ENCODE measurements around the gene PLVAP.

Gene PLVAP

DNA sequence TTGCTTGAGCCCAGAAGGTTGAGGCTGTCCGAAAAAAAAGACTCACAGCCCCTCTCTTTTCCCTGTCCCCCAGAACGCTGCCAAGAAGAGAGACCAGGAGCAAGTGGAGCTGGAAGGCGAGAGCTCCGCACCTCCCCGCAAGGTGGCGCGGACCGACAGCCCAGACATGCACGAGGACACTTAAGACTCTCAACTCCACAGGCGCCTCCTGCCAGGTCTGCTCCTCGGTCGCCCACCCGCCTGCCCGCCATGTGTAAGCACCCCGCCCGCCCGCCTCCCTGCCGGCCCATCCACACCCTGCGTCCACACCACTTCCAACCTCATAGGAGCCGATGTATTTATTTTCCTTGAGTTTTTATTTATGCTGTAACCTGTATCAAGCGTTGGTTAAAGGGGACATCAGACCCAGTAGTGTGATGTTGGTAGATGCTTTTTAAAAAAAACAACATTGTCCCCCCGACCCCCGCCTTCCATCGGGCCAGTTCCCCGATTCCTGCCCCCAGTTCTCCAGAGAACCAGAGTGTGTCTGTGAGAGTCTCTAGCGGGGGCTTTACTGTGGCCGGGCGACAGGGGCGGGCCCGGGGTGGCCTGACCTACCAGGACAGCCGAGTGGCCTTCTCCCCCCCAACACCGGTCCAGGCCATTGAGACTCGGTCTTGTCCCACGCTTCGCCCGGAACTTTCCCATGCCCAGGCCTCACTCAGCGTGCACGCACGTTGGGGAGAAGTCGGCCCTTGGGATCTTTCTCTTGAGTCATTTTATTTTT, 57.5 kb downstream of the PLVAP start:
- DNase-seq: no peak

DNA sequence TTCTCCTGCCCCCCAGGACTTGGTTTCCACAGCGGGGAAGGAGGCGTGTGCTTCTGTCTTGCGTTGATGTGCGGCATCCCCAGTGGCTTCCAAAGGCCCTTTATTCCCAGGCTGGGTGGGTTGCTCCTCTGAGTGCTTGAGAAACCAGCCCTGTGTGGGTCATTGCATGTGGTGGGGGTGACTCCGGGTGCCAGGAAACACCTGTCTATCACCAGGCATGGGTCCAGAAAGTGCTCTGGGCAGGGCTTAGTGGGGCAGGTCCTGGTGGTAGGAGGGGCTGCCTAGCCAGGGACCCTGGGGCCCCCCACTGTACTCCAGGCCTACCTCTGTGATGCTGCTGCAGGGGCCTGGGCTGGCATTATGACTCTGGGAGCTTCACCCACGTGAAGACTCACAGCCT, 58.2 kb downstream of the PLVAP start:
- DNase-seq: no peak

DNA sequence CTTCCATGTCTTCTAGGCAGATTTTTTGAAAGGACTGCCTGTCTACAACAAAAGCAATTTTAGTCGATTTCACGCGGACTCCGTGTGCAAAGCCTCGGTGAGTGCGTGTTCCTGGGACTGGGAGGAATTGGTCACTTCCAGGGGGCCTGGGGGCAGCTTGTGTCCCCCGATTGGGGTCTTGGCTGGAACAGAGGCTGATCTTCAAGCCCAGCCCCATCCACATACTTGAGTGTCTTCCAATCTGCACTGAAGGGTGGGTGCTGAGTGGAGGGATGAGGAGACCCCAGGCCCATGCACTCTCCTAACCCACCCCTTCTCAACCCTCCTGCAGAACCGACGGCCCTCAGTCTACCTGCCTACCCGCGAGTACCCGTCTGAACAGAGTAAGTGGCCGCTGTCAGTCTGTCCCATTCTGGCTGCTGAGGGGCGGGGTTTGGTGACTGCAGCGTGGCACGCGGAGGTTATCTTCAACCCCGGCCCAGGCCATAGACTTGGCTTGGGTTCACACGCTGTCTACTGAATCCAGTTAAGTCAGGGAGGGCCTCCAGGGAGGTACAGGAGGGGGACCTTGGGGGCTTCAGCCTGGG, 63.0 kb downstream of the PLVAP start:
- DNase-seq: no peak

DNA sequence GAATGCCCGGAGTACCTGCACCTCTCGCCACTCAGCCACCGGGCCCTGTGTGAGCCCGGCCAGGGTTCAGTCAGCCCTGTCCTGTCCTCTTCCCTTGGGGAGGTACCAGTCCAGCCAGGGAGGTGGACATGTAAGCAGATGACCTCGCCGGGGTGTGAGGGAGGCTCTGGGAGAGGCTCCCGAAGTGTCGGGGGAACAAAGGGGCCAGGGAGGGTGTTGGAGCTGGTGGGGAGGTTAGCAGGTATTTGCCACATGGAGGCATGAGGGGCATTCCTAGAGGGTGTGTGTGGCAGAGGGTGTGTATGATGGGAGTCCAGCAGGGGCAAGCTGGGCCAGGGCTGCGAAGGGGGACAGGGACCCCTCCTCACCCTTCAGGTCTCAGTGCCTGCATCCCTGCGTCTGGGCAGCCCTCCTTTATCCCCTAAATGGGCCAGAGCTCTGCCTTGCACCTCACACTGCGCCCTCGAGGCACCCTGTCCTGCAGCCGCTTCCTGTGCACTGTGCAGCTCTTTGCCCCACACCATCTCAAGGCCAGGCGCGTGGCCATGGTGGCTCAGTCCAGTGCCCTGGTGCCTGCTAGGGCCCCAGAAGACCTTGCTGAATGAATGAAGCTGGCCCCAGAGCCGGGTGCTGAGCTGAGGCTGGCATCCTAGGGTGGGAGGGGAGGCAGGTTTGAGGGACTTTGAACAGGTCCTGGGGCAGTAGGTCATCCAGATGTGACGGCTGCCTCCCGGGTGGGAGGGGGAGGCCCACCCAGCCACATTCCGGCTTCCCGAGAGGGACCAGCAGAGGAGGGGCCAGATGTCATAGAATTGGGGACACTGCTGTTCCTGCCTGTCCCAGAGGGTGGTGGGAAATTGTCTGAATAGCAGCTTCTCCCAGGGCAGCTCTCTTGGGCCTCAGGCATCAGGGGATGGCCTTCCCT, 64.7 kb downstream of the PLVAP start:
- DNase-seq: no peak

DNA sequence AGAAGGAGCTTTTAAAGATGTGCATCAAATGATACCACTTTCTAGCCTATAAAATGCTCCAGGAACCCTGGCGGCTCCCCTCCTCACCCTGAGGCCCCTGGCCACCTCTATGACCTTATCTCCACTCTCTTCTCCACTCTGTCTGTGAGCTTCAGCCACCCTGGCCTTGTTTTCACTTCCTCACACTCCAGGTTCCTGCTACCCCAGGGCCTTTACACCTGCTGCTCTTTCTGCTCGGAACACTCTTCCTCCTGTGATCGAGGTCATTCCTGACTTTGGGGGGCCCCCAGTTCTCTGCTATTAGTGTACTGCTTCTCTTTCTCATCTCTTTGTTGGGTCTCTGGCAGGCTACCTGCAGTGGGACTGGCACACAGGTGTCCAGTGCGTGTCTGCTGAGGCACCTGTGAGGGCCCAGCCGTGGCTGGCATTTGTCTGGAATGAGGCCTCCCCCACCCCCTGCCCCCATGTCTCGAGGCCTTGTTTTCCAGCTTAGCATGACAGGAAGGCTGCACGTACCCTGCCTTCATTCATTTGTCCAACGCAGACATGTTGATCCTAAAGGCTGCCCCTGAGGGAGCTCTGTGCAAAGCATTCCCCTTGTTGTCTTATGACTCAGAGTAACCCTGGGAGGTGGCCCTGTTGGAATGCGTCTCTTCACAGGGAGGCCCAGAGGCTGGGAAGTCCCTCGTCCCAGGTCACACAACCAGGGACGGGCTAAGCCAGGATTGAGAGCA, 65.5 kb downstream of the PLVAP start:
- no peak for DNase-seq

DNA sequence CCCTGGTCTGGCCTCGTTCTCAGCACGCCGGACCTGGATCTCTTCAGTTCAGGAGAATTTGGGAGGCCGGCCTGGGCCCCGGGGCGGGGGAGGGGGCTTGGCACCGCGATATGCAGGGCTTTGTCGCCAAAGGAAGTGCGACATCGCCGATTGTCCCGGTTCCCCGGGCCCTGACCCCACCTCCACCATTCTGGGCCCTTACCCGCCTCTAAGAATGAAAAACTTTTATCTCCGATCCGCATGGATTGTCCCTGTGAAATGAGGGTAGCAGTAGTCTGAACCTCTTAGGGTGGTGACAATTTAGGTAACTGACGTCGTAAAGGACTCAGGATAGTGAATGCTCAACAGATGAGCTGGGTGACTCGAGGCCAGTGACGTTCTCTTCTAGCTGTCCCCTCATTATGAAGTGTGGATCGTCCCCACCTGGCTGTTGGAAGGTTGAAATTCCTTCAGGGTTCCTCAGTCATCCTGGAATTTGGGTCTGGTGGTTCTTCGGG, 67.1 kb downstream of the PLVAP start:
- no peak for DNase-seq

DNA sequence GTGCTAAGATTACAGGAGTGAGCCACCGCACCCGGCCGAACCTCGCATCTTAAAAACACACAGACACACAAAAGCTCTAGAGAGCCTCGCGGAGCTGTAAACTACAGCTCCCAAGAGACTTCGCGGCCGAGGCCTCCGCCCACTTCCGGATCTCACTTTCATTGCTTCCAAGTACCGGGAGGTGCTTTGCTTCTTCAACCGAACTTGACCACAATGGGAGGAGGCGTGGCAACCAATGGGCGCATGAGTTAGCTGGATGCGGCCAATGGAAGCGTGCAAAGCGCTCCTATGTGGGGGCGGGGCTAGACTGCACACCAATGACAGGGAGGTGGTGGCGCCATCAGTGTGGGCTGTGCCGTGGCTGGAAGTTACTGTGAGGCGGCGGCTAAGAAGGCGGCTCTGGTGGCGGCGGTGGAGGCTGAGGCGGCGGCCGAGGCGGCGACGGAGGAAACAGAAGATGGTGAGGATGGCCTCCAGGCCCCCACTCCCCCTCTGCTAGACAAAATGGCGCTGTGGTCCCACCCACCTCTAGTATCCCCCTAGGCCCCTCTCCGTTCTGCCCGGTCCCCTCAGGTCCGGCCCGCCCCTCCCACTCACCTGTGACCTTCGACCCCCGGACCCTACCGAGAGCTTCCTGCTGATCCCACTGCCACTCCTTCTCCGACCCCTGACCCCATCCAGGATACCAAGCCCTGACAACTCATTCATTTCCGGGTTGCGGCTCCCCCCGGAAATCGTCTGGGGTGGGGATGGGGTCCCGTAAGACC, 67.8 kb downstream of the PLVAP start, which contains the start of gene DDA1:
Gene DDA1 (plus strand): TSS at position 366 of the 767 bp plus-strand sequence. CDS start 92 bp downstream, at position 458.
- peak; percentile 96 to 97 for DNase-seq

DNA sequence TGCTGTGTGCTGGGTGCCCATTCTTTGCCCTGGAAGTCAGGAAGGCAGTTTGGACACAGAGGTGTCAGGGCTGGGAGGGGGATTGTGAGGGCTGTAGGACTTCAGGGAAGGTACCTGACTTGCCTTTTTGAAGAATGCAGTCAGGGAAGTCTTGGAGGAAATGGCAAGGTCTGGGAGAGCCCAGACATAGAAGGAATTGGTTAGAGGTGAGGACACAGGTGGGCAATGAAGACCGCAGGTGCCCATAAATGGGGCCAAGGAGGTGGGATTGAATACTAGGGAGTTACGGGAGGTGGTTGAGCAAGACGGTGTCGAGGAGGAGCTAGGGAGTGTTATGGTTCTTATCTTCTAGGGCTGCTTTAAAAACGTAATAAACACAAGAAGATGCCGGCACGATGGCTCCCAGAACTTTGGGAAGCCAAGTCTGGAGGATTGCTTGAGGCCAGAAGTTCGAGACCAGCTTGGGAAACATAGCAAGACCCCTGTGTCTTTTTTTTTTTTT, 69.2 kb downstream of the PLVAP start:
- no peak for DNase-seq

DNA sequence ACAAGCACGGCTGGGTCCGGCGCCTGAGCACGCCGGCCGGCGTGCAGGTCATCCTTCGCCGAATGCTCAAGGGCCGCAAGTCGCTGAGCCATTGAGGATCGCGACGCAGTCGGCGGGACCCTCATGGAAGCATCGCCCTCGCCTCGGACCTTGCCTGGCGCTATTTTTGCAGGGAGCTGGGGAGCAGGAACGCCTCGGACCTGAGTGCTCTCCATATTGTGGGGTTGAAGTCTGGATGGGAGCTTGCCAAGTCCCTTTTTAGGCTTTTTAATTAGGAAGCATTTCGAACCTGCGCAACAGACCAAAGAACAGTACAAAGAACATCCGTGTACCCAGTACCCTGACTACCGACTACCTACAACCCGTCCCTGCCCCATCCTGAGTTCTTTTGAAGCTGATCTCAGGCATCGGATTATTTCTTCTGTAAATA, 70.8 kb downstream of the PLVAP start:
- no peak for DNase-seq

DNA sequence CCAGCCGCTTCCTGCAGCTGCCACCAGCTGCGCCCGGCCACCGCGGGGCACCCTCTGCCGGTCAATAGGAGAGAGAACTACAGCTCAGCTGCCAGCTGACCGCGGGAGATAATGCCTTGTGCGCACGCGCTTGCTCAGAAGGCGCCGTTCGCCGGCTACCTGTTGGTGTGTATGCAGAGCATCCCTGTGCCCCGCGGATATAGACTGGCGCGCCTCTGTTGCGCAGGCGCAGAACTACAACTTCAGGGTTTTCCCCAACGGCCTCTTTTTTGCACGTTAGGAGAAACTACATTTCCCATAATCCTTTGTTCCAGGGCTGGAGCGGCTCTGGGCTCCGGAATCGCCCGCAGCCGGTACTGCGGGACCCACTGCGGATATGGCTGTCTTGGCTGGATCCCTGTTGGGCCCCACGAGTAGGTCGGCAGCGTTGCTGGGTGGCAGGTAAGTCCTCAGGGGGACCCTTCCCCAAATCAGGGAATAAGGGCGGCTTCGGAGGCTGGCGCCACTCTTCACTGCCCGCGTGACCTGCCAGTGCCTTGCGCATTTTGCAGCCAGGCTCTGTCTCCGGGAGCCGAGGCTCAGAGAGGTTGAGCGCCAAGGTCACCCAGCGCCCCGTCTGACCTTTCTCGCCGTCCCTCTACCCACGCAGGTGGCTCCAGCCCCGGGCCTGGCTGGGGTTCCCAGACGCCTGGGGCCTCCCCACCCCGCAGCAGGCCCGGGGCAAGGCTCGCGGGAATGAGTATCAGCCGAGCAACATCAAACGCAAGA, 71.4 kb downstream of the PLVAP start, which contains the start of gene MRPL34:
Gene MRPL34 (plus strand): TSS at position 356 of the 768 bp plus-strand sequence. CDS start 21 bp downstream, at position 377.
- peak; percentile 95 to 96 for DNase-seq

DNA sequence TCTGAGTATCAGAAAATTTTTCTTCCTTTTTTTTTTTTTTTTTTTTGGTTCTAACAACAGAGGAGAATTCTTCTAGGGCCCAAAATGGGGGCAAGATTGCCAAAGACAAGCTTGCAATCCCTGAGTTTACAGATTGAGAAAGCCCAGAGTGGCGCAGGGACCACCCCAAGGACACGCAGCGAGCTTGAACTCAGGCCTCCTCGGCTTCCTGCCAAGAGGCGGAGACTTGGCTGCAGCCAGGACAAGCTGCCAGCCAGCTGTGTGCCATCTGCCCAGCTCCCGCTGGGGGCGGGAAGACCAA, 72.0 kb downstream of the PLVAP start:
- DNase-seq: no peak

DNA sequence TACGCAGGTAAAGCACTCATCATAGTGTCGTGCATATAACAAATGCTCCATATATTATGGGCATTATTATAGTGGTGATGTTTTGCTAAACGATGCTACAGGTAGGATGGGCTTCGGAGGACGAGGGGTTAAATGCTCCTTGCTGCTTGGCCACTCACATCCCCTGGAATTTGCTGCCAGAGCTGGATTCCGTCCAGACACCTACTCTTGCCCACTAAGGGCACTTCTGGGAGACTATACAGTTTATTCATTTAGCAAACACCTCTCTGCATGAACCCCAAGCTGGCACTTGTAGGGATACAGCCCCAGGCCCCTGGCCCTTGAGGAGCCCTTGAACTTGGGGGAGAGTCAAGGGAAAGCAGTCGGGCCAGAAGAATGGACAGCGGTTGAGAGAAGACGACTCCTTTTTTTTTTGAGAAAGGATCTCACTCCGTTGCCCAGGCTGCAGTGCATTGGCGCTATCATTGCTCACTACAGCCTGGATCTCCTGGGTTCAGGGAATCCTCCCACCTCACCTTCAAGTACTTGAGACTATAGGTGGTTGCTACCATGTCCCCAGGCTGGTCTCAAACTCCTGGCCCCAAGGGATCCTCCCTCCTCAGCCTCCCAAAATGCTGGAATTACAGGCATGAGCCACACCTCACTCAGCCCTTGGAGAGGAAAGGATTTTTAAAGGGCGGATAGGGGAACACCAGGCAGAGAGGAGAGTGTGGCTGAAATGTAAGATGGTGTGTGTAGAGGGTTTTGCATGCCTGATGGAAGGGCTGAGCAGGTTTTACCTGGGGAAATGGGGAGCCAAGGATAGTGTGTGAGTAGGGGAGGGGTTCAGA, 72.5 kb downstream of the PLVAP start:
- DNase-seq: no peak

DNA sequence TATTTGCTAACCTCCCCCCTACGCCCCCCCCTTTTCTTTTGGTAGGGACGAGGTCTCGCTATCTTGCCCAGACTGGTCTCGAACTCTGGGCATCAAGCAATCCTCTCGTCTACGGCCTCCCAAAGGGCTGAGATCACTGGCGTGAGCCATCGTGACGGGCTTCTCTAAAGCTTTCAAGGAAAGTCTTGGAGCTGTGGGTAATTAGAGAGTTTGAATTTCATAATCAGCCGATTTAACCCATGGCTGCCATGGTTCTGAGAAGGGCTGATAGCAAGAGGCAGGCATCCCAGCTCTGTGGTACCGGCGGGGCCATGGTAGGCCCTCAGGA, 73.2 kb downstream of the PLVAP start:
- no peak for DNase-seq

DNA sequence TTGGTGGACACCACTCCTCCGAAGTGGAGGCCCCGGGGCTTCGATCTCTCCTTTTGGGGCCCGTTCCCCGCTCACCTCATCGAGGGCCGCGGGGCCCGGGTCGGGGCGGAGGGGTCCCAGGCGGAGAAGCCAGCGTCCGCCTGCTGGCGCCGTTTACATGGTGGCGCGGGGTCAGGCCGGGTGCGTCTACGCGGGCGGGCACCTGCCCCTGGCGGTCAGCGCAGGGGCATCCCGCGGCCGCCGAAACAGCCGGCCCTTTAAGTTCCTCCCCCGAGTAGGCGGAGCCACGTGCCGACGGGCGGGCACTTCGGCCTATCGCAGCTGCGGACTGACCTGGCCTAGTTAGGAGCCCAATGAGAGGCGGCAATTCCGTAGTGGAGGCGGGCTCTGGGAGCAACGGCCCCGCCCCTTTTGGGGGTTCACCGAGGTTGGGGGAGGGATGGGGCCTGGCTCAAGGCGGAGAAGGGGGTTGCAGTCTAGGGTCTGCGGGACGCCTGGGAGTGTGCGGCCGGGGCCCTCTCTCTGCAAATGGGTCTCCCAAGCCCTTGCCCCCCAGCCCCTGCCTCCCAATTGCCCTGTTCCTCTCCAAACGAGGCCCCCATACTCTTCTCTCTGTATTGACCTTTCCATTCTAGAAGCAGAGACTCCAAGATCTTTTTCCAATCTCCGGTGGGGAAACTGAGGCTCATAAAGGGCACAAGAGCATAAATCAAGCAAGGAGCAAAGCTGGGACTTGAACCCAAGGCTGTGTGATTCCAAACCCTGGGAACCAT, 73.8 kb downstream of the PLVAP start, which contains the start of gene ABHD8:
Gene ABHD8 (minus strand): TSS at position 259 of the 773 bp plus-strand sequence. CDS start 1,809 bp downstream, outside the sequence.
- DNase-seq: peak; percentile 89 to 90

DNA sequence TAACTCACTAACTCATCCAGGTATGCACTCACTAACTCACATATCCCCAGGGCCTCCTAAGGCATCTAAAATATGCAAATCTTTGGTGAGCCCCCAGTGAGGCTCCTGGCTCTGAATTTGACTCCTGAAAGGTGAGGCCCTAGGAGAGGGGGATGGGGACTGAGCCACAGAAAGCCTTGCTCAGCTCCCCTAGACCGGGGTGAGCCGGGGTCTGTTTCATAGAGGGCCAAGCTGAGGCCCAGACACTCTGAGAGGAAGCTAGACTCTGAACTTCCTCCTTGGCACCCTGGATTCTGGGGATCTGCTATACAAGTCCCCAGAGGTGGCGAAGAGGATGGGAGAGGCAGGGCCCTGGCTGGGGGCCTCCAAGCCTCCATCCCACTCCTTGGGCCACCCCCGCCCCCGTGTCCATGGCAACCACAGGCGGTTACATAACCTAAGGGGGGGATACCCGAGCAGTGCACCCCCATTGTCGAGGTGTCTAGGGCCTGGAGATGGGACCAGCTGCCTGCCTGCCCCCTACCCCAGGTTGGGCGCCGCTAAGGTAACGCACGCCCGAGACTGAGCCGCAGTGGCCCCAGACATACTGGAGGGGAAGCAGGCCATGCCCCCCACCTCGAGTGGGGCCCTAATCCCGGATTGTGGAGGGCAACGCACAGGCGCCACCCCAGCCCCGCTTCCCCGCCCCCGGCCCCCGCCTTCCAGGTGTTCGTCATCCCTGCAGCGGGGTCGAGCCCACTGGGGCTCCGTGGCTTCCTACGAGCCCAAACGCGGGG, 74.6 kb downstream of the PLVAP start:
- DNase-seq: no peak
